Smooth muscle cell (in vitro differentiated cells): ENCODE data around the gene PADI2. TPM values are rescaled to one million over a fixed set of nuclear protein-coding genes. Genes with fewer than 3 reads are reported as not detected.

Experiments
- DNase-seq: peaks from one replicate; lab custom pipeline; 2025; ENCODE audit not compliant: unreplicated experiment; lab: John Stamatoyannopoulos, UW
- H2AFZ ChIP-seq: fragments of 200-600 bp; sonication (generic); 2 replicates; pipeline ENCODE4 v1.6.0; 2016; ENCODE audit warnings: antibody characterized with exemption, low read depth, mild to moderate bottlenecking
- H3F3A ChIP-seq: fragments of 200-600 bp; sonication (generic); 2 replicates; pipeline ENCODE4 v1.6.0; 2017; ENCODE audit warnings: antibody characterized with exemption, low read depth
- H3K27ac ChIP-seq: fragments of 200-600 bp; sonication (generic); 2 replicates; pipeline ENCODE4 v1.5.1; 2016; ENCODE audit warnings: low read depth, mild to moderate bottlenecking
- H3K27me3 ChIP-seq: fragments of 200-600 bp; sonication (generic); 2 replicates; pipeline ENCODE4 v1.6.1; 2016; ENCODE audit warnings: low read depth, mild to moderate bottlenecking
- H3K36me3 ChIP-seq: fragments of 200-600 bp; sonication (generic); 2 replicates; pipeline ENCODE4 v1.5.1; 2016; ENCODE audit warnings: low read depth
- H3K4me1 ChIP-seq: fragments of 200-600 bp; sonication (generic); 2 replicates; pipeline ENCODE4 v1.5.1; 2016; ENCODE audit warnings: low read depth
- H3K4me2 ChIP-seq: fragments of 200-600 bp; sonication (generic); 2 replicates; pipeline ENCODE4 v1.6.0; 2016; ENCODE audit warnings: mild to moderate bottlenecking
- H3K4me3 ChIP-seq: fragments of 200-600 bp; sonication (generic); 2 replicates; pipeline ENCODE4 v1.5.1; 2016; ENCODE audit warnings: mild to moderate bottlenecking
- H3K79me2 ChIP-seq: fragments of 200-600 bp; sonication (generic); 2 replicates; pipeline ENCODE4 v1.6.0; 2016; ENCODE audit warnings: low read depth, mild to moderate bottlenecking
- H3K9ac ChIP-seq: fragments of 200-600 bp; sonication (generic); 2 replicates; pipeline ENCODE4 v1.6.0; 2016; ENCODE audit warnings: low read depth
- H3K9me3 ChIP-seq: fragments of 200-600 bp; sonication (generic); replicated peaks from 2 replicates; pipeline ENCODE4 v1.5.1; 2016; ENCODE audit warnings: low read depth
- H4K20me1 ChIP-seq: fragments of 200-600 bp; sonication (generic); 2 replicates; pipeline ENCODE4 v1.6.0; 2016; ENCODE audit warnings: low read depth
- CTCF ChIP-seq: fragments of 200-600 bp; sonication (generic); IDR thresholded peaks from 2 replicates; pipeline ENCODE4 v1.5.1; 2017; ENCODE audit warnings: borderline replicate concordance, mild to moderate bottlenecking, antibody characterized with exemption; ENCODE audit not compliant: insufficient read depth, poor library complexity, severe bottlenecking
- WGBS: methylation state at CpG from one replicate; pipeline ENCODE4 v1.1.7; 2016; ENCODE audit warnings: low lambda C conversion rate; 5-methylcytosine and 5-hydroxymethylcytosine counted together
- polyA plus RNA-seq: library from polyadenylated mRNA; unstranded; fragments of >200 nt; fragmentation: Nextera tagmentation; extraction: Ambion mirVana; gene quantifications from 2 replicates; pipeline ENCODE4 v1.2.1, GENCODE V29; 2016
- total RNA-seq: library from RNA; depleted of rRNA; stranded (reverse); fragments of >200 nt; gene quantifications from 2 replicates; pipeline ENCODE4 v1.2.3, GENCODE V29; 2014

The PADI2 gene
- total and polyA plus RNA-seq, 2 experiments from 2014 or later = not detected

DNA sequence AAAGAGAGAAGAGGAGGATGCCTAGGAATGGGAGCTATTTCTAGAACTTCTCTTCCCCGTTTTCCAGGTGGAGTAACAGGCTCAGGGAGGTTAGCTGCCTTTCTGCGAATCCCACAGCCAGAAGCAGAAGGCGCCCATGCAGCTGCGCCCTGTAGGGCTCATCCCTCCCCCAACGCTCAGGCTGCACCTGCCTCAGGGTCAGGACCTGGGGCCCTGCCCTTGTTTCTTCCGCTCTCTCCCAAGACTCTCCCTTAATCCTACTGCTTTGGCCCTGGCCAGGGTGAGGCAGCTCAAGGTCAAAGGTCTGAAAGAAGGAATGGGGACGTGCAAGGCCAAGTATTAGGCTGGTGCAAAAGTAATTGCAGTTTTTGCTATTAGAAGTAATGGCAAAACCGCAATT lies 30.5 kb upstream of the PADI2 start:
- H3K4me2 ChIP-seq = no peak overlapping the region
- no peak overlapping the region for H3K4me3 ChIP-seq
- H3K27ac ChIP-seq = no peak overlapping the region
- no peak overlapping the region for H3K9ac ChIP-seq
- H3K9me3 ChIP-seq = peaks cover 6% of the 10 kb centered on the region
- TF ChIP-seq CTCF = no peak
- DNase-seq = no peak
- H3K36me3 ChIP-seq = no peaks in the 10 kb centered on the region
- no peaks in the 10 kb centered on the region for H3K4me1 ChIP-seq
- no peaks in the 10 kb centered on the region for H3K27me3 ChIP-seq
- H3F3A ChIP-seq = no peaks in the 10 kb centered on the region
- no peaks in the 10 kb centered on the region for H3K79me2 ChIP-seq
- 87% methylated on average over 8 of the region's 8 CpGs for WGBS
- H4K20me1 ChIP-seq = no peaks in the 10 kb centered on the region
- H2AFZ ChIP-seq = no peak overlapping the region

DNA sequence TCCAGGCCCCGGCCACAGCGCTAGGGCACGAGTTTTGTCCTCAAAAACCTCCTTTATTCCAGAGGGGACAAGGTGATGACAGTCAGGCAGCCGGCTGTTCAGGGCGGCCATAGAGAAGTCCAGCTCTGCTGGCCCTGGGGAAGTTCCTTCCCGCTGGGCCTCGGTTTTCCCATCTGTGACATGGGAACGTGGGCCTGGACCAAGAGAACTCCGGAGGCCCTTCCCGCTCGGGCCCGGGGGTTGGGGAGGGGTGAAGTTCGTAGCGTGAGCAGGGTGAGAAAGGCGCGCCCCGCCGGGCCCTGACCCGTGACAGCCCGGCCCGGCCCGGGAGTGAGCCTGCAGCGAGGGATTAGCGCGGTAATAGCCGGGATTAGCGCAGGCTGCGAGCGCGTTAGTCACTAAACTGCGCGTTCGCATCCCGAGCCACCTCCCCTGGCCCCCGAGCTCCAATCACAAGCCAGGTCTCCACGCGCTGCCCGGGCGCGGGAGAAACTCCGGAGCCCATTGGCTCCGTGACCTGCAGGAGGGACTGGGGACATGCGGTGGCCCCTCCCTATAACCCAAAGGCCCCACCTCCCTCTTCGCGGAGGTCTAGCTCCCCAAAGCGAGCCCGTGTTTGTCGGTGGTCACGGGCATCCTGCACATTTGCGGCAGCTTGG lies 29.8 kb upstream of the PADI2 start:
- H3K4me3 ChIP-seq = no peak overlapping the region
- no peak overlapping the region for H3K9ac ChIP-seq
- H2AFZ ChIP-seq = no peak overlapping the region
- no peaks in the 10 kb centered on the region for H3F3A ChIP-seq
- H3K27me3 ChIP-seq = no peaks in the 10 kb centered on the region
- H3K27ac ChIP-seq = no peak overlapping the region
- H3K36me3 ChIP-seq = no peaks in the 10 kb centered on the region
- peaks cover 6% of the 10 kb centered on the region for H3K9me3 ChIP-seq
- TF ChIP-seq CTCF = no peak
- 95% methylated on average over 38 of the region's 50 CpGs for WGBS
- H3K4me1 ChIP-seq = no peaks in the 10 kb centered on the region
- H3K4me2 ChIP-seq = no peak overlapping the region
- H3K79me2 ChIP-seq = no peaks in the 10 kb centered on the region
- H4K20me1 ChIP-seq = no peaks in the 10 kb centered on the region
- DNase-seq = no peak

DNA sequence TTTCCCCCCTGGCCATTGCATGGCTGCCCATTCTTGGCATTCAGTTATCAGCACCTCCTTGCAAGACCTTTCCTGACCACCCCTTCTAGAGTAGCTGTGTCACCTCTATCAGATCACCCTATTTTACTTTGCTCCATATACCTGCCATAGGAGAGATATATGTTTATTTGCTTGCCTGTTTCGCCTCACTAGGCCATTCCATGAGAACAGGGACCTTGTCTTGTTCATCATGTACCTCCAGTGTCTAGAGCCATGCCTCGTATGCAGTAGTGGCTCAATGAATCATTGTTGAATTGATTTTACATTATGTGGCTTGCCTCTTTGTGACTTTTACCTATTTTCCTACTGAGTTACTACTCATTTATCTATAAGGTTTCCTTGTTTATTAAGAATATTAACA lies 26.4 kb upstream of the PADI2 start:
- 93% methylated on average over 2 of the region's 2 CpGs for WGBS
- no peak for DNase-seq

More for the DNA sequence above, 26.4 kb upstream of the PADI2 start:
- Histone ChIP-seq H3K9ac (no peak overlapping the region), H3K4me2 (no peak overlapping the region), H3K79me2 (no peaks in the 10 kb centered on the region), H3K36me3 (no peaks in the 10 kb centered on the region), H3K27me3 (no peaks in the 10 kb centered on the region), H3K4me1 (no peaks in the 10 kb centered on the region), H3F3A (no peaks in the 10 kb centered on the region), H3K4me3 (no peak overlapping the region), H3K27ac (no peak overlapping the region), H4K20me1 (no peaks in the 10 kb centered on the region), H3K9me3 (no peaks in the 10 kb centered on the region), H2AFZ (no peak overlapping the region)
- TF ChIP-seq CTCF = no peak
